Mucosa of stomach (tissue), 1 donor: ENCODE results near the gene NUP88.

ENCODE experiments used
- H3K27me3 ChIP-seq: one replicate; pipeline ENCODE4 v1.7.0; 2013; ENCODE audit warnings: mild to moderate bottlenecking, low read length; ENCODE audit not compliant: control insufficient read depth, insufficient read depth
- H3K36me3 ChIP-seq: one replicate; pipeline ENCODE4 v1.7.0; 2013; ENCODE audit warnings: low read length; ENCODE audit not compliant: control insufficient read depth, insufficient read depth
- H3K4me1 ChIP-seq: one replicate; pipeline ENCODE4 v1.7.0; 2013; ENCODE audit warnings: mild to moderate bottlenecking, low read length; ENCODE audit not compliant: control insufficient read depth, insufficient read depth
- H3K4me3 ChIP-seq: one replicate; pipeline ENCODE4 v1.7.0; 2013; ENCODE audit warnings: low read length
- H3K9ac ChIP-seq: one replicate; pipeline ENCODE4 v1.7.0; 2013; ENCODE audit warnings: mild to moderate bottlenecking, low read length, moderate library complexity
- H3K9me3 ChIP-seq: one replicate; pipeline ENCODE4 v1.7.0; 2013; ENCODE audit warnings: mild to moderate bottlenecking, low read length, moderate library complexity; ENCODE audit not compliant: control insufficient read depth
- donor health status: Pancreatic carcinoma.

NUP88 gene

DNA sequence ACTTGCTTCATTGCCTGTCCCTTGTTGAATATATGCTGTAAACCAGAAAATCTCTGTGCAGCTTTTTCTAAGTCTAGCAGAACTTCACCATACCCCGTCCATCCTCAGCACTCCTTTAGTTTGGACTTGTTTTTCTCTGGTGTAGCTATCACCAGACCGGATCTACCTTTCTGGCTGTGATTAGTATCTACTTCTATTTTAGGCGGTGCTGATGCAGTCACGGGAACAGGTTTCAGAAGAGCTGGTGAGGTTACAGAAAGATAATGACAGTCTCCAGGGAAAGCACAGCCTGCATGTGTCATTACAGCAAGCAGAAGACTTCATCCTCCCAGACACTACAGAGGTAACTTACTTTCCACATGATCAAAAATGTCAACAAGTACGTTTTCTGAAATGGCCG lies 46.4 kb downstream of the NUP88 start:
- H3K27me3 ChIP-seq: no peaks in the 10 kb centered on the region
- H3K36me3 ChIP-seq: peaks cover 9% of the 10 kb centered on the region
- no peak overlapping the region for H3K9ac ChIP-seq
- H3K4me3 ChIP-seq: no peak overlapping the region
- H3K9me3 ChIP-seq: no peaks in the 10 kb centered on the region
- H3K4me1 ChIP-seq: no peaks in the 10 kb centered on the region

DNA sequence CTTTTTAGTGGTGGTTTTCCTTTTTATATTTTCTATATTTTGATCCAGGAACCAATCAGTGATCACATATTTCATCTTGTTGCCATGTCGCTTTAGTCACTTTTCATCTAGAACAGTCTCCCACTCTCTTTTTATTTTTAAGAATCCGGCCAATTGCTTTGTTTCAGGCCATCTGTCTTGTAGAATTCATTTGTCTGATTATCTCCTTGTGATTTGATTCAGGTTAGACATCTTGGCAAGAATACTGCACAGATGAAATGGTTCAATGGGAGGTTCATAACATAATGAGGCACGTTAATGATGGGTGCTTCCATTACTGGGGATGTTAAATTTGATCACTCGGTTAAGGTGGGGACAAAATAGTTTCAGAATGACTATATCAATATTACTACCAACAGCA lies 49.1 kb downstream of the NUP88 start:
- Histone ChIP-seq H3K9ac (no peak overlapping the region), H3K4me3 (no peak overlapping the region), H3K27me3 (no peaks in the 10 kb centered on the region), H3K36me3 (peaks cover 3% of the 10 kb centered on the region), H3K9me3 (no peaks in the 10 kb centered on the region), H3K4me1 (no peaks in the 10 kb centered on the region)

- H3K9me3 ChIP-seq: no peaks in the 10 kb centered on the region
- no peak overlapping the region for H3K4me3 ChIP-seq
- no peaks in the 10 kb centered on the region for H3K27me3 ChIP-seq
- no peaks in the 10 kb centered on the region for H3K4me1 ChIP-seq
- peaks cover 4% of the 10 kb centered on the region for H3K36me3 ChIP-seq
- H3K9ac ChIP-seq: no peak overlapping the region
These were observed 53.6 kb downstream of the NUP88 start for GRCh38 chr17:5365831-5366230.

DNA sequence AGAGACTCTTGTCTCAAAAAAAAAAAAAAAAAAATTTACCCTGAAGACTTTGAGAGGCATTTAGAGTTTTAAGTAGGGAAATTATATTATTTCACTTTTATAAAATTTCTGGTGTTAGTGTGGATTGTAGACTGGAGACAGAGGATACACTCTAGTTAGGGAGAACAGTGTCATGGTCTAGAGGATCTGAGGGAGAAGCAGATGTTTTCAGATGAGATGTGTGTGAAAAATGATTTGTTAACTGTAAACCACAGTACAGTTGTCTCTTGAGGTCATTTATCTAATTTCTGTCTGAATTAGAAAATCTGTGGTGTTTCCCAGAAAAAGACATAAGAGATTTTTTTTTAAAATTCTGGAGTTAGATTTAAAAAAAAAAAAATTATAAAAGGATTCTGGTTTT lies 54.8 kb downstream of the NUP88 start:
- Histone ChIP-seq H3K4me3 (no peak overlapping the region), H3K9me3 (no peaks in the 10 kb centered on the region), H3K27me3 (no peaks in the 10 kb centered on the region), H3K9ac (no peak overlapping the region), H3K36me3 (peaks cover 4% of the 10 kb centered on the region), H3K4me1 (no peaks in the 10 kb centered on the region)

DNA sequence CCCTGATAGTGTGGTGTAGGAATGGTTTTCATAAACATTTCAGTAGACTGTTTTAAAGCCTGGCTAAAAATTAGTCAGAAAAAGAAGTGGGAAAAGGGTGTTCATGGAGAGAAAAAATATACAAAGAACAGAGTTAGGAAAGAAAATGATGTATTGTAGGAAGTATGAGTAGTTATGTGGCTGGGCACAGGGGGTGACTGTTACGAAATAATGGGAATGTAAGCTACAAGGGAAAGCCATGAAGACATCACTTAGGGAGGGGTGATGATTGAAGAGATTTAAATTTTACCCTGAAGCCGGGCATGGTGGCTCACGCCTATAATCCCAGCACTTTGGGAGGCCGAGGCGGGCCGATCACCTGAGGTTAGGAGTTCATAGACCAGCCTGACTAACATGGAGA lies 55.3 kb downstream of the NUP88 start:
- no peak overlapping the region for H3K4me3 ChIP-seq
- H3K9ac ChIP-seq: no peak overlapping the region
- no peaks in the 10 kb centered on the region for H3K27me3 ChIP-seq
- H3K36me3 ChIP-seq: peaks cover 4% of the 10 kb centered on the region
- no peaks in the 10 kb centered on the region for H3K9me3 ChIP-seq
- H3K4me1 ChIP-seq: no peaks in the 10 kb centered on the region

DNA sequence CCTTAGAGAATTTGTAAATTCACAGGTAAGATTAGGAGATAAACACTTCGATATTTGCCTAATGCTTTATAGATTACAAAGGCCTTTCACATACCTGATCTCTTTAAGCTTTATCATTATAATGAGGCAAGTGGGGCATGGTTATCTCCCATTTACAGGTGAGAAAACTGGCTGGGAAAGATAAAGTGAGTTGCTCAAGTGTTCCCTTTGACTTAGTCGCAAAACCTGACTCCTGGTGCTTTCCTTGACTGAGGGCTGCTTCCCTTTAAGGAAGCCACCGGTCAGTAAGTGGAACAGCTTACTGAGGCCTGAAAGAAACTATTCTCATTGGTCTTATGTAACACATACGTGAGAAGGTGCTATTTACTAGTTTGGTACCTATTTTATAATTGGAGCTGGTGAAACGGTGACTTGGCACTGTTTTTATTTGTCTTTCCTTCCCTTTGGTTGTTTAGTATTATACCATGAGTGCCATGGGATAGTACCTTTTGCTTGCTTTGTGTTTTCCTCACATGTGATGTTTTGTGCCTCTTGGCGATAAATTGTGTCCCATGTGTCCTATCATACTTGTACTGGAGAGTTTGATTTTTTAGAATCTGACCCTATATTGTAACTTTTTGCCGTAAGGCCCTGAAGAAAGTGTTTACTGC lies 57.2 kb downstream of the NUP88 start:
- Histone ChIP-seq H3K36me3 (peaks cover 4% of the 10 kb centered on the region), H3K4me1 (no peaks in the 10 kb centered on the region), H3K9ac (no peak overlapping the region), H3K9me3 (no peaks in the 10 kb centered on the region), H3K4me3 (no peak overlapping the region), H3K27me3 (no peaks in the 10 kb centered on the region)

GRCh38 chr17:5361426-5361825 lies 58.0 kb downstream of the NUP88 start:
- Histone ChIP-seq H3K36me3 (peaks cover 4% of the 10 kb centered on the region), H3K9ac (no peak overlapping the region), H3K4me3 (no peak overlapping the region), H3K27me3 (no peaks in the 10 kb centered on the region), H3K9me3 (no peaks in the 10 kb centered on the region), H3K4me1 (no peaks in the 10 kb centered on the region)

DNA sequence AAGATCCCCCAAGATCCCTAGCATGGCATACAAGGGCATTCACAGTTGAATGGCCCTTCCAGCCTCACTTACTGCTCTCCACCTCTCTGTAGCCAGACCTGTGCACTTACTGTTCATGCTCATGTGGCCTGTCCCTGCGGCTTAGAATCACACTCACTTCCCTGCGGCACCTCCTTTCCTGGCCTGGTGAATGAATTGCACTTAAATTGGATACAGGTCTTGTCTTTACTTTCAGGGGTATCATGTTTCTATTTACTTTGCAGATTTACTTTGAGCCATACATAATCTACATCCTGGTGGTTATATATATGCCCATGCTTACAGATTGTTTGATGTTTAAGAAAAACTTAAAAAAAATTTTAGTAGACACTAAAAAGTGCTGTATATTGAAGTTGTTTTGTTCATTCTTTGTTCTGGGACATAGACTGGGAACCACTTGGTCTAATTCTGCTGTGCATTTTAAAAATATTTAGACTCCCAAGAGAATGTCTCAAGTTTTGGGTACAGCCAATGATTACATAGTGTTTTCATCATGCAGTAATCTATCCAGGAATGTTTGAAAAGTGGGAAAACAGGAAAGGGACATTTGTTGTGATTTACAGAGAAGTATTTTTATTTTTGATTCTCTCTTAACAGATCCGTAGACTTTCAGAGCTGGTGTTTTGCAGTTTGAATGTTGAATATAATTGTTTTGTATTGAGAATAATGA lies 63.9 kb downstream of the NUP88 start:
- no peak overlapping the region for H3K9ac ChIP-seq
- H3K27me3 ChIP-seq: no peaks in the 10 kb centered on the region
- H3K36me3 ChIP-seq: no peaks in the 10 kb centered on the region

GRCh38 chr17:5354886-5355415 lies 64.5 kb downstream of the NUP88 start:
- H3K36me3 ChIP-seq: no peaks in the 10 kb centered on the region
- H3K27me3 ChIP-seq: no peaks in the 10 kb centered on the region
- no peak overlapping the region for H3K4me3 ChIP-seq
- no peaks in the 10 kb centered on the region for H3K4me1 ChIP-seq
- no peak overlapping the region for H3K9ac ChIP-seq
- no peaks in the 10 kb centered on the region for H3K9me3 ChIP-seq

More for the DNA sequence above, 63.9 kb downstream of the NUP88 start:
- Histone ChIP-seq H3K4me3 (no peak overlapping the region), H3K4me1 (no peaks in the 10 kb centered on the region), H3K9me3 (no peaks in the 10 kb centered on the region)

DNA sequence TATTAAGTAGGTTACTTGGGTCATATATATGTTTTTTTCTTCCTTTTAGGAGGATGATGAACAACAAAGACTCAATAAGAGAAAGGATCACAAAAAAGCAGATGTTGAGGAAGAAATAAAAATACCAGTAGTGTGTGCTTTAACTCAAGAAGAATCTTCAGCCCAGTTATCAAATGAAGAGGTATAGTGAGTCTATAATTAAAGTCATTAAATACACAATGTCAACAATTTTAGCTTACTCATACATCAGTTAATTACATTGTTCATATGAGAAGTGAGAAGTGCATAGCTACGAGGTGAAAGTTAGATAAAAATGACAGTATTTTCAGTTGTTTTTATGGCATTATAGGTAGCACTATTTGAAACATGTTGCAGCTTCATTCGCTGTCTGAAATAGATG lies 65.2 kb downstream of the NUP88 start:
- Histone ChIP-seq H3K9me3 (no peaks in the 10 kb centered on the region), H3K36me3 (no peaks in the 10 kb centered on the region), H3K27me3 (no peaks in the 10 kb centered on the region), H3K4me1 (no peaks in the 10 kb centered on the region), H3K4me3 (no peak overlapping the region), H3K9ac (no peak overlapping the region)

- Histone ChIP-seq H3K36me3 (no peaks in the 10 kb centered on the region), H3K4me1 (no peaks in the 10 kb centered on the region), H3K27me3 (no peaks in the 10 kb centered on the region), H3K9ac (no peak overlapping the region), H3K4me3 (no peak overlapping the region), H3K9me3 (no peaks in the 10 kb centered on the region)
These were observed 66.7 kb downstream of the NUP88 start for GRCh38 chr17:5352681-5353289.

DNA sequence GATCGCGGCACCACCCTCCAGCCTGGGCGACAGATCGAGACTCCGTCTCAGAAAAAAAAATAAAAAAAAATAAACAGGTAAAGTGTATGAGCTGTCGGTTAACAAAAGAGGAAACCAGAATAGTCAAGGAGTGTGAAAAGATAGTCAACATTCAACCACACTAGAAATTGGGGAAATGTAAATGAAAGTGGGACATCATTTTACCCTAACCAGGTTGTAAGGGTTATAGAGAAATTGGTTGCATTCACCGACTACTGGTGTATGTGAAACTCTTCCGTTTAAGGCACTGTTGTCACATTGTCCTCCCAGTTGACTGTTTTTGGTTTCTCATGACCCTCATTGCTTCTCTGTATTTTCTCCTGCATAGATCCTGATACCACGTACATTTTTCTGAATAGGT lies 74.5 kb downstream of the NUP88 start:
- no peak overlapping the region for H3K4me3 ChIP-seq
- H3K27me3 ChIP-seq: no peaks in the 10 kb centered on the region
- no peaks in the 10 kb centered on the region for H3K36me3 ChIP-seq
- no peak overlapping the region for H3K9ac ChIP-seq
- no peaks in the 10 kb centered on the region for H3K9me3 ChIP-seq
- no peaks in the 10 kb centered on the region for H3K4me1 ChIP-seq
